Activated CD4-positive, alpha-beta T cell treated with anti-CD3 and anti-CD28 coated beads, Interleukin-2, amount 10 ng/mL, durations not matched to agents 7 days and 5 days (primary cell): ENCODE data around the gene WASF2. TPM values are rescaled to one million over a fixed set of nuclear protein-coding genes. Genes with fewer than 3 reads are reported as not detected.

Source experiments
- CTCF ChIA-PET: fragments of 350-600 bp; sonication (Branson Sonifier 250); formaldehyde crosslinking; loops from one replicate; lab custom pipeline; 2021; ENCODE audit warnings: antibody characterized with exemption; lab: Charles Lee
- POLR2A ChIA-PET: fragments of 350-600 bp; sonication (Branson Sonifier 250); formaldehyde crosslinking; loops from one replicate; lab custom pipeline; 2021; ENCODE audit warnings: antibody characterized with exemption; lab: Charles Lee
- DNase-seq: peaks from one replicate; pipeline ENCODE4 v3.0.0-alpha.2; 2020
- H3K27ac Mint-ChIP-seq: one replicate; pipeline ENCODE4 v1.8.0; 2021; ENCODE audit warnings: mild to moderate bottlenecking, moderate library complexity, mixed read lengths
- H3K27me3 Mint-ChIP-seq: one replicate; pipeline ENCODE4 v1.8.0; 2021; ENCODE audit warnings: mixed read lengths
- H3K36me3 Mint-ChIP-seq: one replicate; pipeline ENCODE4 v1.8.0; 2021; ENCODE audit warnings: low read depth, mixed read lengths
- H3K4me1 Mint-ChIP-seq: one replicate; pipeline ENCODE4 v1.8.0; 2021; ENCODE audit warnings: mixed read lengths
- H3K4me3 Mint-ChIP-seq: one replicate; pipeline ENCODE4 v1.8.0; 2021; ENCODE audit warnings: mild to moderate bottlenecking, moderate library complexity, mixed read lengths
- H3K9me3 Mint-ChIP-seq: one replicate; pipeline ENCODE4 v1.8.0; 2021; ENCODE audit warnings: mixed read lengths
- total RNA-seq, 2 experiments: library from RNA; stranded (reverse); gene quantifications; one replicate each; pipeline ENCODE4 v1.2.3, GENCODE V29; 2021

WASF2 gene
- total RNA-seq, 2 experiments from 2014 or later: 137 to 143 TPM

- CTCF ChIA-PET: interaction anchor here (0.7 to 4.6 kb wide), 2 partner anchors 10 kb away, joined by 4 to 28 read pairs; no protein-coding TSS in a partner anchor
- Mint-ChIP-seq H3K27ac (no peak overlapping the region), H3K27me3 (no peaks in the 10 kb centered on the region)
Observed at GRCh38 chr1:27405074-27405473, 84.9 kb downstream of the WASF2 start.

GRCh38 chr1:27403931-27404330 is 86.0 kb downstream of the WASF2 start:
- CTCF ChIA-PET: interaction anchor here (1.0 to 4.6 kb wide), 5 partner anchors 11 to 107 kb away, joined by 3 to 28 read pairs (median 6); no protein-coding TSS in a partner anchor
- POLR2A ChIA-PET: no interaction called here
- no peak for DNase-seq
- Mint-ChIP-seq H3K27me3 (no peaks in the 10 kb centered on the region), H3K27ac (peak overlapping the region; percentile 73), H3K4me1 (peaks cover 17% of the 10 kb centered on the region), H3K9me3 (no peaks in the 10 kb centered on the region), H3K36me3 (peaks cover 17% of the 10 kb centered on the region), H3K4me3 (no peak overlapping the region)

More at GRCh38 chr1:27405074-27405473, 84.9 kb downstream of the WASF2 start:
- no peak overlapping the region for H3K4me3 Mint-ChIP-seq
- H3K36me3 Mint-ChIP-seq: peaks cover 23% of the 10 kb centered on the region
- H3K4me1 Mint-ChIP-seq: peaks cover 17% of the 10 kb centered on the region
- no peaks in the 10 kb centered on the region for H3K9me3 Mint-ChIP-seq
- no peak for DNase-seq
- POLR2A ChIA-PET: no interaction called here

- CTCF ChIA-PET: interaction anchor here (0.9 to 4.6 kb wide), 9 partner anchors 11 to 204 kb away, joined by 3 to 28 read pairs (median 4); no protein-coding TSS in a partner anchor
- POLR2A ChIA-PET: no interaction called here
- no peak overlapping the region for H3K4me3 Mint-ChIP-seq
Observed at GRCh38 chr1:27403065-27403726, 86.8 kb downstream of the WASF2 start.

GRCh38 chr1:27402349-27402754 is 87.6 kb downstream of the WASF2 start:
- H3K27me3 Mint-ChIP-seq: no peaks in the 10 kb centered on the region
- H3K4me1 Mint-ChIP-seq: peaks cover 17% of the 10 kb centered on the region
- H3K4me3 Mint-ChIP-seq: no peak overlapping the region
- DNase-seq: no peak
- CTCF ChIA-PET: interaction anchor here (0.9 to 4.6 kb wide), 9 partner anchors 11 to 205 kb away, joined by 3 to 28 read pairs (median 5); partner anchors contain the start of gene GPR3
- no peak overlapping the region for H3K27ac Mint-ChIP-seq
- H3K9me3 Mint-ChIP-seq: no peaks in the 10 kb centered on the region
- peaks cover 6% of the 10 kb centered on the region for H3K36me3 Mint-ChIP-seq
- POLR2A ChIA-PET: no interaction called here

More at GRCh38 chr1:27403065-27403726, 86.8 kb downstream of the WASF2 start:
- Mint-ChIP-seq H3K9me3 (no peaks in the 10 kb centered on the region), H3K4me1 (peaks cover 17% of the 10 kb centered on the region), H3K27me3 (no peaks in the 10 kb centered on the region), H3K27ac (peak overlapping the region; percentile 41), H3K36me3 (peaks cover 11% of the 10 kb centered on the region)
- DNase-seq: no peak

- Mint-ChIP-seq H3K4me1 (peaks cover 17% of the 10 kb centered on the region), H3K27ac (no peak overlapping the region), H3K4me3 (no peak overlapping the region), H3K9me3 (no peaks in the 10 kb centered on the region), H3K27me3 (no peaks in the 10 kb centered on the region), H3K36me3 (no peaks in the 10 kb centered on the region)
- CTCF ChIA-PET: interaction anchor here (1.0 to 1.6 kb wide), 3 partner anchors 10 to 104 kb away, joined by 3 to 7 read pairs (median 4); partner anchors contain the start of gene GPR3
- no peak for DNase-seq
- POLR2A ChIA-PET: no interaction called here
Observed at GRCh38 chr1:27400963-27401341, 89.0 kb downstream of the WASF2 start.

- no peak for DNase-seq
- POLR2A ChIA-PET: no interaction called here
- H3K36me3 Mint-ChIP-seq: no peaks in the 10 kb centered on the region
- H3K9me3 Mint-ChIP-seq: no peaks in the 10 kb centered on the region
- CTCF ChIA-PET: interaction anchor here (1.0 to 1.6 kb wide), 3 partner anchors 9 to 104 kb away, joined by 3 to 7 read pairs (median 3); partner anchors contain the start of gene GPR3
- H3K27me3 Mint-ChIP-seq: no peaks in the 10 kb centered on the region
- peak overlapping the region; percentile 21 for H3K4me3 Mint-ChIP-seq
- H3K27ac Mint-ChIP-seq: no peak overlapping the region
- peaks cover 17% of the 10 kb centered on the region for H3K4me1 Mint-ChIP-seq
Observed at GRCh38 chr1:27400082-27400962, 89.6 kb downstream of the WASF2 start.

GRCh38 chr1:27399251-27400025 is 90.5 kb downstream of the WASF2 start:
- H3K27ac Mint-ChIP-seq: no peak overlapping the region
- no peak for DNase-seq
- POLR2A ChIA-PET: no interaction called here
- peaks cover 17% of the 10 kb centered on the region for H3K4me1 Mint-ChIP-seq
- no peaks in the 10 kb centered on the region for H3K27me3 Mint-ChIP-seq
- H3K4me3 Mint-ChIP-seq: no peak overlapping the region
- no peaks in the 10 kb centered on the region for H3K36me3 Mint-ChIP-seq
- CTCF ChIA-PET: interaction anchor here (1.0 to 6.1 kb wide), 6 partner anchors 11 to 209 kb away, joined by 3 to 112 read pairs (median 4); no protein-coding TSS in a partner anchor
- no peaks in the 10 kb centered on the region for H3K9me3 Mint-ChIP-seq

GRCh38 chr1:27398405-27399149 is 91.4 kb downstream of the WASF2 start:
- H3K27me3 Mint-ChIP-seq: no peaks in the 10 kb centered on the region
- peaks cover 8% of the 10 kb centered on the region for H3K4me1 Mint-ChIP-seq
- no peaks in the 10 kb centered on the region for H3K36me3 Mint-ChIP-seq
- H3K27ac Mint-ChIP-seq: no peak overlapping the region
- no peak for DNase-seq
- ChIA-PET POLR2A (no interaction called here), CTCF (interaction anchor here (1.0 to 6.1 kb wide), 6 partner anchors 11 to 264 kb away, joined by 3 to 112 read pairs (median 5); no protein-coding TSS in a partner anchor)
- H3K4me3 Mint-ChIP-seq: no peak overlapping the region
- no peaks in the 10 kb centered on the region for H3K9me3 Mint-ChIP-seq

- ChIA-PET CTCF (interaction anchor here (0.6 to 6.1 kb wide), 4 partner anchors 40 to 265 kb away, joined by 3 to 112 read pairs (median 20); no protein-coding TSS in a partner anchor), POLR2A (no interaction called here)
- Mint-ChIP-seq H3K4me3 (no peak overlapping the region), H3K9me3 (no peaks in the 10 kb centered on the region), H3K27ac (no peak overlapping the region), H3K27me3 (no peaks in the 10 kb centered on the region), H3K4me1 (peaks cover 5% of the 10 kb centered on the region), H3K36me3 (no peaks in the 10 kb centered on the region)
- DNase-seq: no peak
Observed at GRCh38 chr1:27397749-27398148, 92.2 kb downstream of the WASF2 start.

GRCh38 chr1:27397110-27397509 is 92.9 kb downstream of the WASF2 start:
- POLR2A ChIA-PET: no interaction called here
- CTCF ChIA-PET: interaction anchor here (1.0 to 6.1 kb wide), 5 partner anchors 10 to 266 kb away, joined by 4 to 112 read pairs (median 15); partner anchors contain the start of gene MAP3K6
- Mint-ChIP-seq H3K36me3 (no peaks in the 10 kb centered on the region), H3K9me3 (no peaks in the 10 kb centered on the region), H3K27me3 (no peaks in the 10 kb centered on the region), H3K4me3 (no peak overlapping the region), H3K27ac (peak overlapping the region; percentile 50), H3K4me1 (peaks cover 8% of the 10 kb centered on the region)
- DNase-seq: no peak

GRCh38 chr1:27395441-27396195 is 94.3 kb downstream of the WASF2 start:
- Mint-ChIP-seq H3K27me3 (no peaks in the 10 kb centered on the region), H3K27ac (peak overlapping the region; percentile 31), H3K4me1 (peaks cover 15% of the 10 kb centered on the region), H3K9me3 (no peaks in the 10 kb centered on the region), H3K4me3 (no peak overlapping the region), H3K36me3 (no peaks in the 10 kb centered on the region)
- POLR2A ChIA-PET: no interaction called here
- peak; percentile 84 for DNase-seq
- CTCF ChIA-PET: interaction anchor here (0.6 to 6.1 kb wide), 30 partner anchors 9 to 281 kb away, joined by 3 to 112 read pairs (median 4); partner anchors contain the start of genes CD164L2 and MAP3K6
